Mesenchymal stem cell (in vitro differentiated cells and primary cell): ENCODE data around the gene PPP6R2. TPM values are rescaled to one million over a fixed set of nuclear protein-coding genes. Genes with fewer than 3 reads are reported as not detected.

ENCODE experiments used
- DNase-seq: peaks from one replicate; pipeline ENCODE4 v3.0.0-alpha.2; 2013
- H2AFZ ChIP-seq: one replicate; pipeline ENCODE4 v1.6.1; 2013; ENCODE audit warnings: low read depth, mild to moderate bottlenecking, control low read depth, inconsistent platforms, low read length, moderate library complexity
- H2AK5ac ChIP-seq: 2 replicates; pipeline ENCODE4 v1.6.1; 2013; ENCODE audit warnings: low read length, moderate library complexity, mild to moderate bottlenecking, inconsistent platforms; ENCODE audit not compliant: severe bottlenecking
- H2BK120ac ChIP-seq: one replicate; pipeline ENCODE4 v1.6.1; 2013; ENCODE audit warnings: low read depth, mild to moderate bottlenecking, inconsistent platforms, low read length, moderate library complexity
- H2BK12ac ChIP-seq, 2 experiments: one replicate each; pipeline ENCODE4 v1.6.1; 2013; ENCODE audit warnings: inconsistent platforms in 2 of 2, low read length in 2 of 2, mild to moderate bottlenecking in 2 of 2, moderate library complexity in 2 of 2, control low read depth in 1 of 2
- H2BK15ac ChIP-seq: one replicate; pipeline ENCODE4 v1.6.1; 2013; ENCODE audit warnings: mild to moderate bottlenecking, low read depth, inconsistent platforms; ENCODE audit not compliant: poor library complexity, severe bottlenecking
- H2BK5ac ChIP-seq: 2 replicates; pipeline ENCODE4 v1.6.1; 2013; ENCODE audit warnings: low read depth, mild to moderate bottlenecking, low read length, control low read depth, inconsistent platforms; ENCODE audit not compliant: poor library complexity, severe bottlenecking
- H3K14ac ChIP-seq, 2 experiments: one replicate each; pipeline ENCODE4 v1.6.1; 2013; ENCODE audit warnings: inconsistent platforms in 2 of 2, low read length in 2 of 2, control low read depth in 1 of 2, mild to moderate bottlenecking in 1 of 2, moderate library complexity in 1 of 2
- H3K18ac ChIP-seq, 2 experiments: one replicate each; pipeline ENCODE4 v1.6.1; 2013; ENCODE audit warnings: inconsistent platforms in 2 of 2, low read length in 2 of 2, control low read depth in 1 of 2, low read depth in 1 of 2, mild to moderate bottlenecking in 1 of 2
- H3K23ac ChIP-seq, 2 experiments: one replicate each; pipeline ENCODE4 v1.6.1; 2013; ENCODE audit warnings: inconsistent platforms in 2 of 2, low read length in 2 of 2, mild to moderate bottlenecking in 2 of 2, moderate library complexity in 2 of 2, control low read depth in 1 of 2
- H3K27ac ChIP-seq: 2 replicates; pipeline ENCODE4 v1.5.1; 2013; ENCODE audit warnings: mild to moderate bottlenecking, moderate library complexity, low read length, control low read depth, inconsistent platforms; ENCODE audit not compliant: poor library complexity, severe bottlenecking
- H3K27me3 ChIP-seq, 2 experiments: 2 replicates each; pipeline versions ENCODE4 v1.6.1 to v1.7.0; 2013; ENCODE audit warnings: low read length in 2 of 2, mild to moderate bottlenecking in 2 of 2, moderate library complexity in 2 of 2, control low read depth in 1 of 2, inconsistent platforms in 1 of 2; ENCODE audit not compliant: control insufficient read depth in 1 of 2, insufficient read depth in 1 of 2
- H3K36me3 ChIP-seq, 2 experiments: 2 replicates each; pipeline versions ENCODE4 v1.6.1 to v1.7.0; 2013; ENCODE audit warnings: low read length in 2 of 2, control low read depth in 1 of 2, inconsistent platforms in 1 of 2, low read depth in 1 of 2, mild to moderate bottlenecking in 1 of 2; ENCODE audit not compliant: insufficient read depth in 2 of 2, control insufficient read depth in 1 of 2
- H3K4ac ChIP-seq, 2 experiments: one replicate each; pipeline ENCODE4 v1.6.1; 2013; ENCODE audit warnings: inconsistent platforms in 2 of 2, low read length in 2 of 2, mild to moderate bottlenecking in 2 of 2, moderate library complexity in 2 of 2, control low read depth in 1 of 2, low read depth in 1 of 2
- H3K4me1 ChIP-seq: 2 replicates; pipeline ENCODE4 v1.6.1; 2013; ENCODE audit warnings: low read depth, low read length, control low read depth; ENCODE audit not compliant: control insufficient read depth, insufficient read depth
- H3K4me2 ChIP-seq: 2 replicates; pipeline ENCODE4 v1.6.1; 2013; ENCODE audit warnings: low read length, mild to moderate bottlenecking, inconsistent platforms; ENCODE audit not compliant: poor library complexity, severe bottlenecking
- H3K4me3 ChIP-seq, 2 experiments: 2 replicates each; pipeline versions ENCODE4 v1.5.1 to v1.7.0; 2013; ENCODE audit warnings: low read length in 2 of 2, mild to moderate bottlenecking in 2 of 2, control low read depth in 1 of 2, low read depth in 1 of 2; ENCODE audit not compliant: insufficient read depth in 1 of 2
- H3K79me1 ChIP-seq: replicated peaks from 2 replicates; pipeline ENCODE4 v1.6.1; 2013; ENCODE audit warnings: mild to moderate bottlenecking, control low read depth, low read length, inconsistent platforms; ENCODE audit not compliant: poor library complexity, severe bottlenecking
- H3K9ac ChIP-seq: 2 replicates; pipeline ENCODE4 v1.7.0; 2013; ENCODE audit warnings: mild to moderate bottlenecking, low read length, moderate library complexity
- H3K9me3 ChIP-seq: 2 replicates; pipeline ENCODE4 v1.7.0; 2013; ENCODE audit warnings: mild to moderate bottlenecking, low read length; ENCODE audit not compliant: control insufficient read depth
- H4K8ac ChIP-seq: one replicate; pipeline ENCODE4 v1.6.1; 2013; ENCODE audit warnings: inconsistent platforms, mild to moderate bottlenecking, low read length, moderate library complexity
- H4K91ac ChIP-seq: one replicate; pipeline ENCODE4 v1.6.1; 2013; ENCODE audit warnings: mild to moderate bottlenecking, low read length, inconsistent platforms
- WGBS: methylation state at CpG from one replicate; pipeline ENCODE4 v1.1.7; 2013; ENCODE audit warnings: mixed read lengths; 5-methylcytosine and 5-hydroxymethylcytosine counted together
- polyA plus RNA-seq, 2 experiments: library from polyadenylated mRNA; stranded (reverse); fragments of 200-250 nt; gene quantifications; one replicate each; pipeline ENCODE4 v1.2.3, GENCODE V29; 2013

Gene PPP6R2
- polyA plus RNA-seq (2013, experiment 1 of 2) = 23.0 TPM
- 22.9 TPM for polyA plus RNA-seq (2013, experiment 2 of 2)

- H2AFZ ChIP-seq = peak within 1 kb of the TSS; percentile 49
- no peaks in the 10 kb centered on the region for H3K27me3 ChIP-seq
- WGBS = under 1% methylated on average over 34 of the region's 87 CpGs
- peak within 1 kb of the TSS; percentile 92 for H4K8ac ChIP-seq
- H2BK120ac ChIP-seq = peak within 1 kb of the TSS; percentile 80
- no peak within 1 kb of the TSS for H4K91ac ChIP-seq
- peak within 1 kb of the TSS in 1 of 2 experiments; percentile 10 for H3K23ac ChIP-seq
- H3K4me2 ChIP-seq = peak within 1 kb of the TSS; percentile 96
- peaks cover 9% of the 10 kb centered on the region in 2 experiments for H3K36me3 ChIP-seq
- peaks cover 16% of the 10 kb centered on the region for H3K4me1 ChIP-seq
- peaks cover 3% of the 10 kb centered on the region for H3K79me1 ChIP-seq
- H3K14ac ChIP-seq = peak within 1 kb of the TSS in 1 of 2 experiments; percentile 64
- peak within 1 kb of the TSS; percentile 85 for H3K27ac ChIP-seq
- H3K4ac ChIP-seq = peak within 1 kb of the TSS; percentile 67 to 95
- H2BK15ac ChIP-seq = peak within 1 kb of the TSS; percentile 92
- H2AK5ac ChIP-seq = no peak within 1 kb of the TSS
- H2BK5ac ChIP-seq = peak within 1 kb of the TSS; percentile 73
- no peak within 1 kb of the TSS for H2BK12ac ChIP-seq
- no peaks in the 10 kb centered on the region for H3K9me3 ChIP-seq
- peak within 1 kb of the TSS; percentile 90 for H3K9ac ChIP-seq
- H3K18ac ChIP-seq = peak within 1 kb of the TSS; percentile 81 to 82
- DNase-seq = peak; percentile 79
- peak within 1 kb of the TSS; percentile 85 to 90 for H3K4me3 ChIP-seq
Observed at GRCh38 chr22:50342651-50343540, at the start of gene PPP6R2. Gene PPP6R2, plus strand, starts transcription at chr22:50343327. Its CDS starts 50,582 bp downstream, at chr22:50393909.

- Histone ChIP-seq H3K18ac (peak overlapping the region; percentile 70 to 90), H4K91ac (peak overlapping the region; percentile 89), H3K27me3 (no peaks in the 10 kb centered on the region), H3K4ac (peak overlapping the region; percentile 34 to 62), H3K14ac (peak overlapping the region in 1 of 2 experiments; percentile 61), H2AK5ac (peak overlapping the region; percentile 83), H3K27ac (peak overlapping the region; percentile 98), H2BK5ac (peak overlapping the region; percentile 92), H2BK120ac (peak overlapping the region; percentile 84), H3K23ac (no peak overlapping the region), H3K9me3 (no peaks in the 10 kb centered on the region), H3K9ac (peak overlapping the region; percentile 48), H2BK15ac (peak overlapping the region; percentile 20), H4K8ac (peak overlapping the region; percentile 39), H2BK12ac (peak overlapping the region; percentile 6 to 82), H3K79me1 (no peaks in the 10 kb centered on the region), H3K4me3 (peak overlapping the region in 1 of 2 experiments; percentile 40), H3K36me3 (peaks cover 31 to 52% of the 10 kb centered on the region in 2 experiments), H3K4me2 (peak overlapping the region; percentile 71), H3K4me1 (peaks cover 78% of the 10 kb centered on the region), H2AFZ (no peak overlapping the region)
- DNase-seq = peak; percentile 69
- 4% methylated on average over 39 of the region's 42 CpGs for WGBS
Observed at GRCh38 chr22:50293441-50294318, 49.4 kb upstream of the PPP6R2 start.

- WGBS = 52% methylated on average over 5 of the region's 5 CpGs
Observed at GRCh38 chr22:50294319-50294656, 48.8 kb upstream of the PPP6R2 start.

More at GRCh38 chr22:50294319-50294656, 48.8 kb upstream of the PPP6R2 start:
- peak overlapping the region; percentile 39 for H4K8ac ChIP-seq
- no peaks in the 10 kb centered on the region for H3K9me3 ChIP-seq
- H3K14ac ChIP-seq = peak overlapping the region in 1 of 2 experiments; percentile 18
- peaks cover 77% of the 10 kb centered on the region for H3K4me1 ChIP-seq
- no peak overlapping the region for H2BK15ac ChIP-seq
- H4K91ac ChIP-seq = peak overlapping the region; percentile 81
- no peaks in the 10 kb centered on the region for H3K79me1 ChIP-seq
- no peak for DNase-seq
- peak overlapping the region; percentile 98 for H3K27ac ChIP-seq
- H3K4me3 ChIP-seq = no peak overlapping the region
- H3K4me2 ChIP-seq = no peak overlapping the region
- peak overlapping the region; percentile 2 to 62 for H3K4ac ChIP-seq
- H2BK120ac ChIP-seq = peak overlapping the region; percentile 84
- peaks cover 25 to 50% of the 10 kb centered on the region in 2 experiments for H3K36me3 ChIP-seq
- no peak overlapping the region for H2AFZ ChIP-seq
- peak overlapping the region; percentile 99 for H2AK5ac ChIP-seq
- H3K27me3 ChIP-seq = no peaks in the 10 kb centered on the region
- no peak overlapping the region for H3K9ac ChIP-seq
- H3K23ac ChIP-seq = no peak overlapping the region
- peak overlapping the region; percentile 67 to 71 for H3K18ac ChIP-seq
- H2BK12ac ChIP-seq = peak overlapping the region; percentile 3 to 20
- H2BK5ac ChIP-seq = peak overlapping the region; percentile 92
